Measurements from ENCODE around the gene EPHA3.
"Not testable (repeated sequence)": the region's sequence is repeated elsewhere in the genome, so short reads cannot be mapped to it uniquely, and the experiment has no call there.

Gene EPHA3

DNA sequence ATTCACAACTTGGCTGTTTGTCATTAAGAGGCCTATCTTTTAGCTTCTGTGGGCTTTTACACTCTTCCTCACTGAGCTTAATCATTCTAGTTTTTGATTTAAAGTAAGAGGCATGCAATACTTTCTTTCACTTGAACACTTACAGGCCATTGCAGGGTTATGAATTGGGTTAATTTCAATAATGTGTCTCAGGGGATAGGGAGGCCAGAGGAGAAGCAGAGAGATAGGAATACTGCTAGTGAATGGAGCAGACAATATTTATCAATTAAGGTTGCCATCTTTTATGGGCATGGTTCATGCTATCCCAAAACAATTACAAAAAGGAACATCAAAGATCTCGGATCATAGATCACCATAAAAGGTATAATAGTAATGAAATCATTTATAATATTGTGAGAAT, 189.8 kb downstream of the EPHA3 start:
- no peak for DNase-seq

DNA sequence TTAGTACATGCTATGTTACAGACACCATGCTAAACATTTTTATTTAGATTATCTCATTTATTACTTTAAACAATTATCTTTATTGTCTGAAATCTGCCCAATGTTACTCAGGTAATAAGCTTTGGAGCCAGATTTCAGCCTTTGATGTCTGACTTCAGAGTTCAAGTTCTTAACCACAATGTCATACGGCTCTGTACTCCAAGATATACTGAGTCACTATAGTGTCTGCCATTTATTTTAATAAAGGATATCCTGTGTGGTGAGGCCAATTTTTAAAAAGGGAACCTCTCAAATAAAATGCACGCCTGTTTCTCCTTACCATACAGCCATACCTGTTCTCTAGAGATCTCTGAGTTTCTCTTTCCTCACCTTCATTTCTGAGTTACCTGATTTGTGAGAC, 193.1 kb downstream of the EPHA3 start:
- DNase-seq = no peak

DNA sequence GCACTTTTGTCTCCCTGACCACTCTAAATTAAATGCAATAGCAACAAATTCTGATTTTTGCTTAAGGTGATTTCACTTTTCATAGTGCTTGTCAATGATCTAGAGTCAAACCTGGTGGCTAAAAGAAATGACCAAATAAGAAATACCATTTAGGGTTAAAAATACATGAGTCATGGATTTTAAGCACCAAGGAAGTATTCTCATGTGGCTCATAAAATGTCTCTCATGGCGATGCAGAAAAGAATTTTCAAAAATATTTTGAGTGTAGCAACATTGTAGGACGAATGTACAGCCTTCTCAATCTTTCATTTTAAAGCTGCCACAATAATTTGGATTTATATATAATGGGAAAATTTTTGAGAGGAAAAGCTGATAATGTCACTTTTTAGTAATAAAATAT, 193.6 kb downstream of the EPHA3 start:
- no peak for DNase-seq

- DNase-seq = no peak
Observed at GRCh38 chr3:89303701-89304100, 196.3 kb downstream of the EPHA3 start.

DNA sequence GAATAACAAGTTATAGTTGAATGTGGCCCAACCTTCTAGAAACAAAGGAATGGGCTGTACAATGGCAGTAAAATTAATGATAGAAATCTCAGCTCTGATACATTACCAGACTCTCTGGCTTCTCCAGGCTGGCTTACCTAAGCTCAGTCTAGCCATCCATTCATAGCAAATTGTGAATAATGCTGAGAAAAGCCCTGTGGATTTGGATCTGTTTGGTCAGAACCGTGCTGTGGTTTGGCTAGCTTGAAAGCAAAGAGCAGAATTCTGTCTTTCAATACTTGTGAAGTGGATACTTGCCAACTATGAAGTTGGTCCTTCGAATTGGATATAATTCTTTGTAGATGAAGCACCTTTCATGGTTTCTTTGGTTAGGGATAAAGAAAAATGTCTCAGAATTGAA, 199.1 kb downstream of the EPHA3 start:
- DNase-seq = no peak

- no peak for DNase-seq
Observed at GRCh38 chr3:89311581-89311980, 204.2 kb downstream of the EPHA3 start.

GRCh38 chr3:89312141-89312540, 204.7 kb downstream of the EPHA3 start:
- no peak for DNase-seq

DNA sequence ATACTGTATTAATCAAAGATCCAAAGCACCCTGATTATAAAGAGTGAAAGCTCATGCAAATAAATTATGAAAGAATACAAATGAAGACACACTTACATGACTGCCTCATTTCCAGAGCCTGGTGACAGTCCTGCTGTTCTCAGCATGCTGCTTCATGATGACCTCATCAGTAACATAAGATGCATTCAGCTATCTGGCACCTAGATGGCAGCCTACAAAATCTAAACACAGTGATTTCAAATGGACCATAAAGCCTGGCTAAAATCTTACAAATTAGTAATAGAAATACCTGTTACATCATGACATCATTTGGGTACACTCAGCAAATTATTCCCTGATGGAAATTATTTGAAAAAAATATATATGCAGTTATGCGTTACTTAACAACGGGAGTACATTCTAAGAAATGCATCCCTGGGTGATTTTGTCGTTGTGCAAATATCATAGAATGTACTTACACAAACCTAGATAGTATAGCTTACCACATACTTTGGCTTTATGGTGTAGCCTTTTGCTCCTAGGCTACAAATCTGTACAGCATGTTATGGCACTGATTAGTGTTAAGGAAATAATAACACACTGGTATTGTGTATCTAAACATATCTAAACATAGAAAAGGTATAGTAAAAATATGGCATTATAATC, 207.2 kb downstream of the EPHA3 start:
- peak; percentile 12 to 76 for DNase-seq

GRCh38 chr3:89315750-89316470, 208.5 kb downstream of the EPHA3 start:
- no peak for DNase-seq

GRCh38 chr3:89320186-89320585, 212.8 kb downstream of the EPHA3 start:
- DNase-seq = no peak

DNA sequence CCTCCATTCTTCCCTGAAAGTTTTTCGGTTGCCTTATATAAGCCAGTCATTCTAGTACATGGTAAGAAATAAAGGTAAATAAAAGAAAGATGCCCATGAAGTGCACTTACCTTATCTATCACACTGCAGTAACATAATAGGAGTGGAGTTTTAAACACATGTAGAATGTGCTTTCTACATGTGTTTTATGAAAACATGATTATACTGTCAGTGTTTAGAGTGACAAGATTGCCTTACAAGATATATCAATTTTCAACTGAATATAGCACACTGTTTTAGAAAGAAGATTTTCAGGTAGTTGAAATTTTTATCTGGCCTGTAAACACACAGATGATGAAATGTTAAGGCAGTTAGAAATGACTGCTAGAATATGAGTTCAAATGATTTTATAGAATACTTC, 219.6 kb downstream of the EPHA3 start:
- no peak for DNase-seq

DNA sequence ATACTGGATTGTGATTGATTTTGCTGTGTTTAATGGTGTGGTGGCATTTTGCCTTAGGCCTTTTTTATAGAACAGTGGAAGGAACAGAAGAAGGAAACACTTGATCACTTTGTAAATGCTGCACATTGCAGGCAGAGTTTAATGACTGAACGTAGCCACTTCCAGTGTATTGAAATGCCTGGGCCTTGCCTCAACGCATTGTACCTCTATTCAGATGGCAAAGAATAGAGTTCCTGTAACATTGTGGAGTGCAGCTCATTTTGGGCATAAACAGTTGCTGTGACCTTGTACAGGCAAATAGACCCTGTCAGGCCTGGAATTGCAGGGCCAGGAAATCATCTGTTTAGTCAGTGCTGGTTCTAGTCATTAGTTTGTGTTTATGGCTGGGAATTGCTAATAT, 225.0 kb downstream of the EPHA3 start:
- DNase-seq = peak; percentile 2 to 21

DNA sequence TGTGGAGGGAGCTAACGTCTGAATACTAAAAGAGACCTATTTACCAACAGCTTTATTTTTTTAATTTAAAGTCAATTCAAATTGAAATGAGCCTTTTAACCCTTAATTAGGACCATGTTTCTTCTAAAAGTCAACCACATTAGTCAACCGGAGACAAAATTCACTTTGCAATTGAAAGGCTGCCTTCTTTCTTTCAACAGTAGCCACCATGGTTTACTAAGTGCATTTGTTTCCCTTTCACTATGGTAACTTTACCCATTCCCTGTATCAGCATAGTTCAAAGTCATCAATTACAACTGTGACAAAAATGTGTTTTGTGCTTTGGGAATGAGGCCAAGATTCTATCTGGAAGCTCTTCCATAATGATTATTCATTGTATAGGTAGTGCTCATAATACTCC, 225.4 kb downstream of the EPHA3 start:
- peak; percentile 15 to 47 for DNase-seq

- no peak for DNase-seq
Observed at GRCh38 chr3:89335693-89336092, 228.3 kb downstream of the EPHA3 start.

GRCh38 chr3:89340408-89340807, 233.0 kb downstream of the EPHA3 start:
- no peak for DNase-seq

DNA sequence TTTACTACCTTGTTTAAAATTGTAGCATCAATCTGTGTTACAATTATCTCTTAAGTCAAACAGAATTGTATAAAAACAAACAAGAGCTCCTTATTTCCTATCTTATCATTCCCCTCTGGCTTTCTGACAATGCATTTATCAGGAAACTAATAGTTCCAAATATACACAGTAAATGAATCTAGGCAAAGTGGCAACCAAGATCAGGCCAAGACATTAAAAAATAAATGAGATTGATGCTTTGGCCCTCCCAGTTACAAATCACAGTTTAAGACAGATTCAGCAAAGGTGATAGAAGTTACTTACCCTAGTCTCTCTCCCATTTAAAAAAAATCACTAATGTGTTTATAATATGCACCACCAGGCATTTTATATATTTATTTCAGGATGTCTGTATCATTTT, 236.7 kb downstream of the EPHA3 start:
- DNase-seq = no peak

GRCh38 chr3:89350935-89351334, 243.5 kb downstream of the EPHA3 start:
- DNase-seq = not testable (repeated sequence)

- no peak for DNase-seq
Observed at GRCh38 chr3:89353465-89353864, 246.0 kb downstream of the EPHA3 start.

DNA sequence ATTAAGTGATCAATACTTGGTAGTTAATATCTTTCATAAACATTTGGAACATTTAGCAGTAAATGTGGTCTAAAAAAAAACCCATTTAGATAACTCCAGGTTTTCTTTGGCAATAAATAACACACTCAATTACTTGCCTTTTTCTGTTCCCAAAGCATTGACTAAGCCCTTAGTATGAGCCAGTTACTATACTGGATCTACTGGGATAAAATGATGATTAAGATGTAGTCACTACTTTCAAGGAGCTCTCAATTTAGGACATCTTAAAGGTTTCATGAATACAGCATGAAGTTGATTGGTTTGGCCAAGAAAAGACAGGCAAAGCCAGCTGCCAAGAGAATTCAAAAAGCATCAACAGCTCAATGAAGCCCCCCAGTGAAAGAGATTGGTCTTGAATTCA, 250.9 kb downstream of the EPHA3 start:
- no peak for DNase-seq

DNA sequence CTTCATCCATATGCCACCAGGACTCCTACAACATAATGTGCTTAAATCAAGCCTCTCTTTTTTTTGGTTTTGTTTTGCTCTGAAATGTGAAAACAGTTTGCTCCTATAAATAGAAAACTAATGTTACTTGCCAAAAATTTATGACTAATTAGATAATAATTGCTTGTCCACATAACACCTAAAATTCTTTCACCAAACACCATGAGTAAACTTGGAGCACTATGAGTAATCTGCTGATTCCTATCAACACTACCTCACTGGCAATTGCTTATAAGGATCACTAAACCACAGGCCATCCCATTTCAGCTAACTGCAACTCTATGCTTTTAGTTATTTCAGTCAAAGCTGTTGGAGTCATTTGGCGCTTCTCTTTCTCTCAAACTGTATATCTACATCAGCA, 252.7 kb downstream of the EPHA3 start:
- no peak for DNase-seq

DNA sequence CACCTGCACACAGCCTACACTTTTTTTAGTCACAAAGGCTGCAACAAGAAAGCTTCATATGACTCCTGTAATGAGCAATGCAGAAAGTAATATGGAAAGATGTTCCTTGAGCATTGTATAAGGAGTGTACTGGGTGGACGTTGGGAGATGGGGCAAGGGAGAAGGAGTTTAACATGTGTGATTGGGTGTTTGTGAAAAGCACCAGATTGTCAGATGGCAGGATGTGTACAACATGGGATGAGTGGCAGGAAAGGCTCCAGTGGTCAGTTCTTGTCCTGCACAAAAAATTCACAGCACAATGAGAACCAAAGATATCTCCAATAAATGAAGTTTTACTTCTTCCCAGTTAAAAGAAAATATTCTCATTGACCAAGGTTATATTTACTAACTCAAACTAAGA, 255.1 kb downstream of the EPHA3 start:
- no peak for DNase-seq

DNA sequence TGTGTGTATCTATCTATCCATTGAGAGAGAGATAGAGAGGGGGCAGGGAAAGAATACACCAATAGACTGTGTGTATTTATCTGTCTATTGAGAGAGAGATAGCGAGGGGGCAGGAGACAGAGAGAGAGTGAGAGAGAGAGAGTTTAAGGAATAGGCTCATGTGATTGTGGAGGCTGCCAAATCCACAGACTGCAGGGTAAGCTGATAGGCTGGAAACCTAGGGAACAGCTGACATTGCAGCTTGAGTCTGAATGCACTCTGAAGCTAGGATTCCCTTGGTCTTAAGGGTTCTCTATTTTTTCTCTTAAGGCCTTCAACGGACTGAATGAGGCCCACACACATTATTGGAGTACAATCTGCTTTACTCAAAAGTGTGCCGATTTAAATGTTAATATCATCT, 255.8 kb downstream of the EPHA3 start:
- no peak for DNase-seq

DNA sequence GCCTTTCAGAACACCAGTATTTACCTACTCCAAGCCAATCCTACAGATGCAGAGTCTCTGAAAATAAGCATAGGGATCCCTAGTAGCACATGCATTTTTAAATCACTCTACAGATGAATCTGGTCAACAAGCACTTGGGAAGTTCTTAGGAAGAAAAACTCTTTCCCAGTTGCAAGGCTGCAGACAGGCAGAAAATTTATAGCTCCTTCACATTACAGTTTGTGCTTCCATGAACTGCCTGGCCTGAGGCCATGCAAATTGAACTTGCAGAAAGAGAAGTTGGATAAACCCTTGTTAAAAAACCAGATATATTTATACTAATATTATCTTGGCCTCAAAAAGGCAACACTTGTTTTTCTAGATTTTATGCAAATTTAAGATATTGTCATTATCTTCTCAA, 256.9 kb downstream of the EPHA3 start:
- DNase-seq = no peak

DNA sequence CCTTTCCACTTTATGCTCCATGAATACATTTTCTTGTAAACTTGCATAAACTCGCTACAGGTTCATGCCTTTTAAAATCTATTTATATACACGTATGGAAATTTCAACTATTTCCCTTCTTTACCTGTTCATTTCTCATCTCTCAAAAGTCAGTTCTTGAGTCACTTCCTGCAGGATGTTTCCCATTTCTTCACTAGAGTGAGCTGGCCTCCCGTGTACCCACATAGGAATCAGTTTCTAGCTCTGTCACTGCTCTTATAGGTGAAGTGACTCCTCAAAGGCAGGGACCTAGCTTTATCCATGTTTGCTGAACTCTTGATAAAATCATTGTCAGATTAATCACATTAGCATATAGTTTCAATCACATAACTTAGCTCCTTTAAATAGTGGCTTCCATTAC, 259.7 kb downstream of the EPHA3 start:
- no peak for DNase-seq

- DNase-seq = no peak
Observed at GRCh38 chr3:89368846-89369245, 261.4 kb downstream of the EPHA3 start.

Data from NCI-H2081 (cell line).